Stomach smooth muscle (tissue), 2 donors: Measurements from ENCODE around the gene MKRN3.

Experiments
- H3K27ac ChIP-seq: one replicate; pipeline ENCODE4 v1.7.0; 2013; ENCODE audit warnings: mild to moderate bottlenecking, low read length, inconsistent platforms
- H3K27me3 ChIP-seq, 2 donors: one replicate each; pipeline ENCODE4 v1.7.0; 2013; ENCODE audit warnings: low read length in 2 of 2; ENCODE audit not compliant: insufficient read depth in 2 of 2, control insufficient read depth in 1 of 2
- H3K36me3 ChIP-seq, 2 donors: one replicate each; pipeline ENCODE4 v1.7.0; 2013; ENCODE audit warnings: low read length in 2 of 2; ENCODE audit not compliant: control insufficient read depth in 2 of 2, insufficient read depth in 2 of 2
- H3K4me1 ChIP-seq: one replicate; pipeline ENCODE4 v1.7.0; 2013; ENCODE audit warnings: low read length; ENCODE audit not compliant: control insufficient read depth, insufficient read depth
- H3K4me3 ChIP-seq, 2 donors: one replicate each; pipeline ENCODE4 v1.7.0; 2013; ENCODE audit warnings: low read length in 2 of 2
- H3K9ac ChIP-seq, 2 donors: one replicate each; pipeline ENCODE4 v1.7.0; 2013; ENCODE audit warnings: low read length in 2 of 2, mild to moderate bottlenecking in 1 of 2
- H3K9me3 ChIP-seq, 2 donors: one replicate each; pipeline ENCODE4 v1.7.0; 2013; ENCODE audit warnings: low read length in 2 of 2; ENCODE audit not compliant: control insufficient read depth in 2 of 2
- donor health status: healthy.
- donor health status: Pancreatic carcinoma.

The MKRN3 gene

GRCh38 chr15:23565395-23566070 lies at the start of gene MKRN3:
Gene MKRN3, plus strand, starts transcription at chr15:23565674. Its CDS starts 109 bp downstream, at chr15:23565783.
- Histone ChIP-seq H3K4me1 (no peaks in the 10 kb centered on the region), H3K4me3 (peak within 1 kb of the TSS in 1 of 2 donors; percentile 8), H3K9me3 (peaks cover 0 to 6% of the 10 kb centered on the region in 2 donors), H3K27ac (no peak within 1 kb of the TSS), H3K36me3 (no peaks in the 10 kb centered on the region), H3K27me3 (peaks cover 0 to 5% of the 10 kb centered on the region in 2 donors), H3K9ac (peak within 1 kb of the TSS in 1 of 2 donors; percentile 45)

DNA sequence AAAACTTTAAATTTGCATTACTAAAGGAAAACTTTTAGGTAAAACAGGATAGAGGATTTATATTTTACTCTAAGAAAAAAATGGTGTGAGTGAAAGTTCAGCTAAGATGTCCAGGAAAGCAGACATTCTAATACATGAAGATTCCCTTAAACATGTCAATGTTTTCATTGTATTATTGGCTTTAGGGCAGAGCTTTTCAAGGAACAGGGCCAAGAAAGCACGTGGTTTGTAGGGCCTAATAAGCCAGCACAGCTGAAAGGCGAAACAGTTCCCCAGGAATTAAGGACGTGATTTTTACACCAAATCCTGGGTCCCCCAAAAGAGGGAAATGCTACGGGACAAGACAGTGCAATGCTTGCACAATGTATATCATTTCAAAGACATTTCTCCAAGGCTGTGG lies 48.6 kb upstream of the MKRN3 start:
- Histone ChIP-seq H3K9me3 (no peaks in the 10 kb centered on the region), H3K27me3 (peaks cover 0 to 2% of the 10 kb centered on the region in 2 donors), H3K9ac (no peak overlapping the region), H3K4me1 (no peaks in the 10 kb centered on the region), H3K4me3 (no peak overlapping the region), H3K27ac (no peak overlapping the region), H3K36me3 (no peaks in the 10 kb centered on the region)

DNA sequence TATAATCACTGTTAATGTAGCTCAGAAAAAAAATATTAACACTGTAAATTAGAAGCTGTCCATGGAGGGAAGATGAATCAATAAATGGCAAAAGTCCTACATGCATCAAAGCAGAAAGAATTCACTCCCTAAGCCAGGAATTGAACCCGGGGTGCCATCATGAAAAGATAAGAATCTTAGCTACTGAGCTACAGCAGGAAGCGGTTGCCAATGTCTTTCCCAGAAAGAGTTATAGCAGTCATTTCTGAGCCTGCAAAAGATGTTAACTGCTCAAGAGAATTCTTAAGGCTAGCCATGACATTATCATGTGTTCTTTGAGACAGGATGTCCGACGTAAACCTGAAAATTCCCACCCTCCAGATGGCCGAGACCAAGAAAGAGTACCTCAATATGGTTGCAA lies 47.4 kb upstream of the MKRN3 start:
- H3K27ac ChIP-seq: no peak overlapping the region
- no peaks in the 10 kb centered on the region for H3K4me1 ChIP-seq
- no peak overlapping the region for H3K4me3 ChIP-seq
- H3K9ac ChIP-seq: no peak overlapping the region
- H3K27me3 ChIP-seq: peaks cover 0 to 2% of the 10 kb centered on the region in 2 donors
- no peaks in the 10 kb centered on the region for H3K9me3 ChIP-seq
- H3K36me3 ChIP-seq: no peaks in the 10 kb centered on the region

GRCh38 chr15:23524816-23525215 lies 40.7 kb upstream of the MKRN3 start:
- H3K4me3 ChIP-seq: no peak overlapping the region
- H3K9ac ChIP-seq: no peak overlapping the region
- H3K36me3 ChIP-seq: no peaks in the 10 kb centered on the region
- H3K27me3 ChIP-seq: peaks cover 0 to under 1% of the 10 kb centered on the region in 2 donors
- H3K9me3 ChIP-seq: no peaks in the 10 kb centered on the region
- H3K27ac ChIP-seq: no peak overlapping the region
- H3K4me1 ChIP-seq: no peaks in the 10 kb centered on the region

GRCh38 chr15:23529891-23530290 lies 35.6 kb upstream of the MKRN3 start:
- Histone ChIP-seq H3K4me3 (no peak overlapping the region), H3K36me3 (no peaks in the 10 kb centered on the region), H3K9ac (no peak overlapping the region), H3K4me1 (no peaks in the 10 kb centered on the region), H3K27ac (no peak overlapping the region), H3K9me3 (no peaks in the 10 kb centered on the region), H3K27me3 (no peaks in the 10 kb centered on the region)

- Histone ChIP-seq H3K36me3 (no peaks in the 10 kb centered on the region), H3K4me3 (no peak overlapping the region), H3K27me3 (no peaks in the 10 kb centered on the region), H3K9me3 (peaks cover 0 to 6% of the 10 kb centered on the region in 2 donors), H3K4me1 (no peaks in the 10 kb centered on the region), H3K27ac (no peak overlapping the region), H3K9ac (no peak overlapping the region)
Measured at GRCh38 chr15:23532024-23532423, 33.5 kb upstream of the MKRN3 start.

DNA sequence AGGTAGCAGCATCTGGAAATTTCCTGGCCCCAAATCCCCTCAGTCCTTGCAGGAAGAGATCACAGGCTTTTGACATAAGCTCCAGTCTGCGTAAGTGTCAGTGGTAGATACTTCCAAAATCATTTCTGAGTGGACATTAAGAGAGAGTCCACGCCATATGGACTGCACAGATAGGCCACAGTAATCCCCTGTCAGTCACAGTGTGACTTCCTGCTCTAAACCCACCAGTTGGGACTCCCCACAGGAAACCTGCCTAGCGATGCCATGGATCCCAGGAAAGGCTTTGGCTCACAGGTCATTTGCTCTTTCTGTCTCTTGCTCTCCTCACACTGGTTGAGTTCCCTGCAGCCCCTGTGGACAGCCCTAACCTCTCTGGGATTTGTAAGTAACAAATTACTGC lies 28.8 kb upstream of the MKRN3 start:
- Histone ChIP-seq H3K4me1 (no peaks in the 10 kb centered on the region), H3K36me3 (no peaks in the 10 kb centered on the region), H3K4me3 (no peak overlapping the region), H3K9ac (no peak overlapping the region), H3K9me3 (peaks cover 0 to 6% of the 10 kb centered on the region in 2 donors), H3K27ac (no peak overlapping the region), H3K27me3 (no peaks in the 10 kb centered on the region)

- Histone ChIP-seq H3K4me3 (no peak overlapping the region), H3K36me3 (no peaks in the 10 kb centered on the region), H3K9me3 (peaks cover 0 to 6% of the 10 kb centered on the region in 2 donors), H3K9ac (no peak overlapping the region), H3K27ac (no peak overlapping the region), H3K4me1 (no peaks in the 10 kb centered on the region), H3K27me3 (no peaks in the 10 kb centered on the region)
Measured at GRCh38 chr15:23538648-23539047, 26.8 kb upstream of the MKRN3 start.

- H3K4me3 ChIP-seq: no peak overlapping the region
- H3K9me3 ChIP-seq: peaks cover 0 to 6% of the 10 kb centered on the region in 2 donors
- no peak overlapping the region for H3K27ac ChIP-seq
- H3K36me3 ChIP-seq: no peaks in the 10 kb centered on the region
- no peak overlapping the region for H3K9ac ChIP-seq
- H3K27me3 ChIP-seq: no peaks in the 10 kb centered on the region
- no peaks in the 10 kb centered on the region for H3K4me1 ChIP-seq
Measured at GRCh38 chr15:23539892-23540291, 25.6 kb upstream of the MKRN3 start.

DNA sequence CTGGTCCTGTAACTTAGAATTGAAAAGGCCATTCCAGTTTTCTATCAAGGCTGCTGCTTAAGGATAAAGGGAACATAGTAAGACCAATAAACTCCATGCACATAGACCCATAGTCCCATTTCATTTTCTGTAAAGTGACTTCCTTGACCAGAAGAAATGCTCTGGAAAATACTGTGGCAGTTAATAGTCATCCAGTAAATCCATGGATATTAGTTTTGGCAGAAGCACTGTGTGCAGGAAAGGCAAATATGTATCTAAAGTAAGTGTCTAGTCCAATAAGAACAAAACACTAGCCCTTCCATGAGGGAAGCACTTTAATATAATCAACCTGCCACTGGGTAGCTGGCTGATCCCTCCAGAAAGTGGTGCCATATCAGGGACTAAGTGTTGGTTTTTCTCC lies 19.3 kb upstream of the MKRN3 start:
- Histone ChIP-seq H3K4me3 (no peak overlapping the region), H3K9ac (no peak overlapping the region), H3K27ac (no peak overlapping the region), H3K36me3 (no peaks in the 10 kb centered on the region), H3K27me3 (no peaks in the 10 kb centered on the region), H3K9me3 (no peaks in the 10 kb centered on the region), H3K4me1 (no peaks in the 10 kb centered on the region)

GRCh38 chr15:23548071-23548470 lies 17.4 kb upstream of the MKRN3 start:
- no peaks in the 10 kb centered on the region for H3K4me1 ChIP-seq
- no peaks in the 10 kb centered on the region for H3K9me3 ChIP-seq
- H3K27ac ChIP-seq: no peak overlapping the region
- no peak overlapping the region for H3K9ac ChIP-seq
- H3K36me3 ChIP-seq: no peaks in the 10 kb centered on the region
- H3K27me3 ChIP-seq: no peaks in the 10 kb centered on the region
- no peak overlapping the region for H3K4me3 ChIP-seq
